Hematopoietic multipotent progenitor cell treated with erythropoietin and hydrocortisone succinate and interleukin-3 and kit ligand, for 4 days (in vitro differentiated cells): ENCODE measurements around the gene DARS2.

Source experiments
- DNase-seq: peaks from one replicate; pipeline ENCODE4 v3.0.0-alpha.2; 2015

The DARS2 gene

DNA sequence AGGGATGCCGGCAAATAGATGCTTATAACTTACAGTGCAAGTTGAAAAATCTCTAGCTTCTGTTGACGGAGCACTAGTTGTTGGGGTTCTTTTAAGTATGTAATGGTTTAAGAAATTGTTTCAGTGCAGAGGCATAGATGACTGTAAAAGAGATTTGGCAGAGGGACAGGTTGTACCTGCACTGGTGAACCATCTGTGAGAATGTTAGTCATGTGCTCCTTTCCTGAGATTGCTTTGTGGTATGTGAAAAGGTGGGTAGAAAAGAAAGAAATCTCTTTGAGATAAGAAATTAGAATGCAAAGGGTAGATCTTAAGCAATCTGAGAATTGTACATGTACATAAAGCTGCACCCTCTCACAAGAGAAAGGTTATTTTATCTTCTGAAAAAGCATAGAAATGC is 63.2 kb downstream of the DARS2 start:
- no peak for DNase-seq

DNA sequence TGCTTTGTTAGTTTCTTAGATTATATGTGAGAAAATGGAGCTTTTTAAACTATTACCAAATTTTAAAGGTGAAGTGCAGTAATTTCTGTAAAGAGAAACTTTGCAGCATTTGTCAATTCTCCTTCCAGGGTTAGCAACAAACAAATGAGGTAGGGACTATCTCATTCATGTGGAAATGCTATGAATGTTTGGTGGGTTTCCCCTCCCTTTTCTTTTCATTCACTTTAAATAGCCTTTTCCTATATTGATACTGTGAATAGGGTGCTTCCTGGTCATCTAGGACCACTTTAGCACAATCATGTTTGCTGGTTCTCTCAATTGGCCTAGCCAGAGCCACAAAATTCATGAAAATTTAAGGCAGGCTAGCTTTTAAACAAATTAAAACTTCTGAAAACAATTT is 64.3 kb downstream of the DARS2 start:
- no peak for DNase-seq

DNA sequence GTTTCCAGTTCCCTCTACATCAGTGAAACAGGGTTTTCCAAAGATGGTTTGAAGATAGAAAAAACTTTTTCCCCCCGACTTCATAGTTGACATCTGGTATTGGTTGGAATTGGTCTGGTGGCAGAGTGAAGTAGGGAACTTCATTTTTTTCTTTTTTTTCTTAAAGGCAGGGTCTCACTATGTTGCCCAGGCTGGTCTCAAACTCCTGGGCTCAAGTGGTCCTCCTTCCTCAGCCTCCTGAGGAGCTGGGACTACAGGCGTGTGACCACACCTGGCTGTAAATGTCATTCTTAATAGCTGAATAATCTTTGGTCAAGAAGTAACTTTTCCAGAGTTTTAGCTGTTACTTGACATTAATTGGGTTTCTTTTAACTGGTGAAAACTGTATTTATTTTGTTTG is 65.4 kb downstream of the DARS2 start:
- no peak for DNase-seq

DNA sequence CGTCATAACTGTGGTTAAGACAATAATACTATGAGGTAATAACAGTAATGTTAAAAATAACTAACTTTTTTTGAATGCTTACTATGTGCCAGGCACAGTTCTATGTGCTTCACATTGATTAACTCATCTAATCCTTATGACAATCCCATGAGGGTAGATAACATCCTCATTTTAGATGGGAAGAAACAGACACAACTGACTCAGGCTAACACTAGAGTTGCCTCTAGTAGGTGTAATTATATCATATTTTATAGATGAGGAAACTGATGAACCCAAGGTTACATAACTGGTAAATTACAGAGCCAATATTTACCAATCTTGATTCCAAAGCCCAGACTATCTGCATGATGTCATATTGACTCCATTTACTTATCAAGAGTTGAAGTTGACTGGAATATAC is 69.1 kb downstream of the DARS2 start:
- DNase-seq: no peak

DNA sequence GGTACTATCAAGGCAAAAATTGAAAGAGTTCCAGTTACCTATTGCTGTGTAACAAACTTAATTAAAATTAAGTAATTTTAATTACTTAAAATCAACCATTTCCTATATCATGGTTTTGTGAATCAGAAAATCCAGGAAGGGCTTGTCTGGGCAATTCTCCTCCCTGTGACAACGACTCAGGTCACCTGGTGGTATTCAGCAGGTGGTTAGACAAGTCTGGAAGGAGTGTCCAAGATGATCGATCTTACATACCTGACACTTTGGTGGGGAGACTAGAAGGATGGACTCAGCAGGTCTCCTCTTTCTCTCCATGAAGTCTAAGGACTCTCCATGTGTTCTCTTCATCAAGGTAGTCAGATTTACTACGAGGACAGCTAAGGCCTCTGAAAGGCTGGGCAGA is 69.7 kb downstream of the DARS2 start:
- no peak for DNase-seq

DNA sequence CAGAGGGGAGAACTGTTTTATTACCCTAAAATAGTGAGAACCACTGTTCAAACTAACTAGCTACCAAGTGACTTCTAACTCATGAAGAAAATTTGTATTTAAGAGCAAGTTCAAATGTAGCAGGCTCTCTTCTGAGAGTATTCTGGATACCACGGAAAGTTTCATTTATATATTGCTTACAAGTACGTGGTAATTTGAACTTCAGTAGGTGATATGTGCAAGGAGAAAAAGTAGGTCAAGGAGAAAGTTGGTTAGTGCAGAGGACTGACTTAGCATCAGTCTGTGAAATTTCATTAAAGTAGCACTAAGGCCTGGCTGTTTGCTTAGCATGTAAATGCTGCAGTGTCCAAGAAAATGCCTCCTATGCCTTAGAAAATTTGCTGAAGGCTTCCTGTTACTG is 76.0 kb downstream of the DARS2 start:
- no peak for DNase-seq

DNA sequence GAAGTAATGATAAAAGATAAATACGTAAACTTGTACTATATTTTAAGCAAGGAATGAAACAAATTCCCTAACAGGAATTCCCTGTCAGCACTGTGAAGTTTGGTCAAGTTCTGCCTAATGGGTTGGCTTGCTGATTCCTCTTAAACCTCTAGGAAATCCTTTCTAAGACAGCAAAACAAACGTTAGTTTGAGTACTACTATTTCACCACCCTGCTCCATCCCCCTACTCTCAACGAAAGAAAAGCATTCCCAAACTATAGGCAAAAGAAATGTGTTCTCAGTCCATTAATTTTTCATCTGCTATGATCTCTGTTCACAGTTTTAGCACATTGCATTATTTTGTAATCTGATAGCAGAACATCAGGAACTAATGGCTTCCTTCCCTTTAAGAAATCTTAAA is 76.5 kb downstream of the DARS2 start:
- DNase-seq: no peak

DNA sequence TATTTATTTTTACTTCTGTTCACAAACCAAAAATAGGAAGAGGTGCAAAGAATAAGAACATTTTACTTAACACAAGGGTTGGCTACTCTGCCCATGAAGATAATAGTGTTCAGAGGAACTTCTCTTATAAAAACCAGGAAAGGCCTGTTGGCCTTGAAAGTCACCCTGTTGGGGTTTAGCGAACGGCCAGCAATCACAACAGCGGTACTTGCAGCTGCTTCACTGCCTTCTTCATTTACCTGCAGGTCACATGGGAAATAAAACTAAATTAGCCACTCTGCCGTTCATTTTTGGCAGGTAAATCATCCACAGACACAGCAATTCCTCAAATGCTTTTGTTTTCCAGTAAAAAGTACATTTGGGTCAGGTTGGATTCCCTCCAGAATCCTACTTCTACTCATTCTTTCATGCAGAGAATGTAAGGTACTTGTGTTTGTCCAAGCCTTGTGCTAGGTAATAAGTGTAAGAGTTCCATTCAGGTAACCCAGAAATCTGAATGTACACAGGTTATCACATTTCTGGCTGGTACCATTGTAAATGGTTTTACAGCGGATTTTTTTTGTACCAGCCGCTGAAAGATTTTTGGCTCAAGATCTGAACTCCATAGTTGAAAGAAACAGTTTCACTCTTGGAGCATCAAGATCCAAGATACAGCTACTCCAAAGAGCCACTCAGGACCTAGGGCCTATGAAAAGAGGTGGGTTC is 79.5 kb downstream of the DARS2 start:
- no peak for DNase-seq
